ENCODE data around the gene RNF41.
"Not testable (repeated sequence)": the region's sequence is repeated elsewhere in the genome, so short reads cannot be mapped to it uniquely, and the experiment has no call there.

RNF41 gene

DNA sequence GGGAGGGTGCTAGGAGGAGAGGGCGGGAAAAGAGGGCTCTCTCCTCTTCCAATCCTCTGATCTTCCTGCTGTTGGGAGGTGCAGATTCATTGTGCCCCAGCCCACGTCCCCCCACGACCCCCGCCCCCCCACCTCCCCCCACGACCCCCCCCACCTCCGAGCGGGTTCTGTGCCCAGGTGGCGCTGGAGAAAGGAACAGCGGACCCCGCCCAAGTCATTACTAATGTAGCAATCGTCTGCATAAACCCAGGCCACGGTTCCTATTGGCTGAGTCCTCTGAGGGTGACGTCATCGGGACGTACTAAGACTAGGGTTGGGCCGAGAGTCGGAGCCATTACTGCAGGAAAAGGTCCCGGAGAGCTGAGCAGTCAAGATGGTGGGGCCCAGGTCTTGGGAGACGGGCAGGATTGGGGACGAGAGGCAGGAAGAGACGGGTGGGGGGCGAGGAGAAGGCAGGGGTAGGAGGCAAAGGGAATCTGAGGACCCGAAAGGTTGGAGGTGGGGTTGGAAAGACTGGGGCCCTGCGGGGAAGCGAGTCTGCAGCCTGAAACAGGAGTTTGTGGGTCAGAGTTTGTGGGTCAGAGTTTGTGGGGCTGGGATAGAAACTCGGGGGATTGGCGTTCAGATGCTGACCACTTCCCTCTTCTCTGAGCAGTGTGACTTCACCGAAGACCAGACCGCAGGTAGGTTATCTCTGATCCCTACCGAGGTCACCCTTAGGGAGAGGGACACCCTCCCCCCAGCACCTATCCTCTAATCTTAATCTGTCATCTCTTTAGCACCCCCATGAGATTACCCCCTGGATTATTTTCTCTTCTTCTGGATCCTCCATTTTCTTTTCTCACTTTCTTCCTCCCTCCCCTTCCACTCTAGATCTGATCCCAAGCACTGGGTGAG is 63.4 kb downstream of the RNF41 start, which contains the start of gene MYL6:
TSS of gene MYL6 (plus strand) at position 331 of the 897 bp plus-strand sequence. CDS start at position 374, 43 bp downstream.
- DNase-seq = peak; percentile 93 to 99 (median 96)
- intact Hi-C loops (cut with DNase I) = loop anchor here (2.0 kb wide), 1 partner anchor 31 kb away; no protein-coding TSS in a partner anchor

DNA sequence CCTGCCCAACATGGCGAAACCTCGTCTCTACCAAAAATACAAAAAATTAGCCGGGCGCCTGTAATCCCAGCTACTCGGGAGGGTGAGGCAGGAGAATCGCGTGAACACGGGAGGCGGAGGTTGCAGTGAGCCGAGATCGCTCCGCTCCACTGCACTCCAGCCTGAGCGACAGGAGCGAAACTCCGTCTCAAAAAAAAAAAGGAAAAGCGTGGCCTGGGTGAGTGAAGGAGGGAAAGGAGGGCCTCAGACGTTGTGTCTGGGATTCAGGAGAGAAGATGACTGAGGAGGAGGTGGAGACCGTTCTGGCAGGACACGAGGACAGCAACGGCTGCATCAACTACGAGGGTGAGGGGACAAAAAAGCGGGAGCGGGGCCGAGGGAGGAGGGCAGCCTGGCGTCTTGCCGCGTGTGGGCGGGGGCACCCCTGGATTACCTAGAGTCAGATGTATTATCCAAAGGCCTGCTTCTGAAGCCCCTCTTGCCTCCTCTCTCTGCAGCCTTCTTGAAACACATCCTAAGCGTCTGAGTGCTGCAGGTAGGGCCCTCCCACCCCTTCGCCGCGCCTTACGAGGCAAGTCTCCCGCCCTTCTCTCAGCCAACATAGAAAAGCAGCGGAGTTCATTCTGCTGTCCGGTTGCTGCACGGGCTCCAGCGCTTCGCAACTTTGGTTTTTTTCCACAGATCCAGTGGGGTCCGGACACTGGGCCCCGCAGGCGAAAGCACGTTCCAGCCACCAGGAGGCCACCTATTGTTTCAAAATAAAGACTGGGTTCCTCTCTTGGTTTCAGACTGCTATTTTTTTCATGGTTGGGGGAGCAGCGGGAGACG is 64.3 kb downstream of the RNF41 start:
- intact Hi-C loops (cut with DNase I) = loop anchor here (2.0 kb wide), 1 partner anchor 31 kb away; no protein-coding TSS in a partner anchor
- DNase-seq = peak in 8 of 10 donors; percentile 29 to 92 (median 48)

DNA sequence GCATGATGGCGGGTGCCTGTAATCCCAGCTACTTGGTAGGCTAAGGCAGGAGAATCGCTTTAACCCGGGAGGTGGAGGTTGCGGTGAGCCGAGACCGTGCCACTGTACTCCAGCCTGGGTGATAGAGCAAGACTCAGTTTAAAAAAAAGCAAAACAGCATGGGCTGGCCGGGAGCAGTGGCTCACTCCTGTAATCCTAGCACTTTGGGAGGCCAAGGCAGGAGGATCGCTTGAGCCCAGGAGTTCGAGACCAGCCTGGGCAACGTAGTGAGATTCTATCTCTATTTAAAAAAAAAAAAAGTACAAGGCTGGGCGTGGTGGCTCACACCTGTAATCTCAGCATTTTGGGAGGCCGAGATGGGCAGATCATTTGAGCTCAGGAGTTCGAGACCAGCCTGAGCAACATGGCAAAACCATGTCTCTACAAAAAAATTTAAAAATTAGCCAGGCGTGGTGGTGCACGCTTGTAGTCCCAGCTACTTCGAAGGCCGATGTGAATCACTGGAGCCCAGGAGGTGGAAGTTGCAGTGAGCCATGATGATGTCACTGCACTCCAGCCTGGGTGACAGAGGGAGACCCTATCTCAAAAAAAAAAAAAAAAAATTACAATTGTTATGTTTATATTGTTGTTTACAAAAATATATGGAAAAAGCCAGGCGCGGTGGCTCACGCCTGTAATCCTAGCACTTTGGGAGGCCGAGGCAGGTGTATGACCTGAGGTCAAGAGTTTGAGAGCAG is 65.1 kb downstream of the RNF41 start:
- intact Hi-C loops (cut with DNase I) = not testable (repeated sequence)

DNA sequence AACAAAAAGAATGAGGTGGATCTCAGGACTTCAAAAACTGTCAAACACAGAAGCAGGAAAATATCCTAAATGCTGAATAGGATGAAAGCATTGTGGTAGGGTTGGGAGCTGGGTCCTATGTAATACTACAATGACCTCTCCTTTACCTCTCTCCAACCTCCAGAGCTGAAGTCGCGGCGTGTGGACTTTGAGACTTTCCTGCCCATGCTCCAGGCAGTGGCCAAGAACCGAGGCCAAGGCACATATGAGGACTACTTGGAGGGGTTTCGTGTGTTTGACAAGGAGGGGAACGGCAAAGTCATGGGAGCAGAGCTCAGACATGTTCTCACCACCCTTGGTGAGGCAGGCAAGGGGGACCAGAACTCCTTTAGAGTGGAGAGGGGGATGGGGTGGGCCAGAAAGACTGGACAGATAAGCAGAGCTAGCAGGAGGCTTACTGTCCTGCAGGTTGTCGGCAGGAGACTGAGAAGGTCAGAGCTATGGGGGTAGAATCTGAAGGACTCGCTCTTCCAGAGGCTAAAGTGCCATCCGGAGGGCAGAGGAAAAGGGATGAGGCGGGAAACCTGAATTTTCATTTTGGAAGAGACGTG is 66.4 kb downstream of the RNF41 start:
- intact Hi-C loops (cut with DNase I) = no loop called here
- peak in 1 of 10 donors; percentile 20 for DNase-seq

More for the DNA sequence above, 65.1 kb downstream of the RNF41 start:
- DNase-seq = not testable (repeated sequence)

DNA sequence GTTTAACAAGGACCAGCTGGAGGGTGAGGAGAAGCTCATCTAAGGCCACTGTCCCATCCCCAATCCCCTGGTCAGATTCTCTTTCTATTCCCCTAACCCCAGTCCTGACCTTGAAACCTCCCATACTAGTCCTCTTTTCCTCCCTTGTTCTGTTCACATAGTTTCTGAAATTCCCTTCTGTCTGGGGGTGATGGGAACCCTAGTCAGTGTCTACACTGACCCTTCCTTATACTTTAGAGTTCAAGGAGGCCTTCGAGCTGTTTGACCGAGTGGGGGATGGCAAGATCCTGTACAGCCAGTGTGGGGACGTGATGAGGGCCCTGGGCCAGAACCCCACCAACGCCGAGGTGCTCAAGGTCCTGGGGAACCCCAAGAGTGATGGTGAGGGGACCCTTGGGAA is 66.9 kb downstream of the RNF41 start:
- peak in 1 of 10 donors; percentile 24 for DNase-seq
- intact Hi-C loops (cut with DNase I) = loop anchor here (5.0 kb wide), 1 partner anchor 38 kb away; the partner anchor contains the start of genes RPL41 and ZC3H10

DNA sequence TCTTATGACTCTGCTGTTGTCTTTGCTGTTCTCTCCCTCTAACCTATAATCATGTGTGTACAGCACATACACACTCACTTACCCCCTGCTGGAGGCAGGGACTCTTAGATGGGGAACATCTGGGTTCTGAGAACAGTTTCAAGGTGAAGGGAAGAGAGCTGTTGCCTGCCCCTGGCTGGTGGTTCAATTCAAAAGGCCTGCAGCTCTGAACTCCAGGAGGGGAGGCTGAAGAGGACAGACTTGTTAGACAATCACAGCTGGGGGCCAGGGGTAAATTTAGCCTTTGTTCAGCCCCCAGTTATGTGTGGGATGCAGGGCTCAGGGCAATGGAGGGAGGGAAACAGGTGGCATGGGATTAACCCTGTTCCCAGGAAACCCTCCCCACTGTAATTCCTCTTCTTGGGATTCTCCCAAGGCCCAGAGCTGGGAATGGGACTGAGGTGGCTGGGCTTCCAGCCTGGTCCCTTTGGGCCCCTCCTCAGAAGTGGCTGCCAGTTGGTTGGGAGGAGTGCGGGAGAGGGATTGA is 67.4 kb downstream of the RNF41 start:
- intact Hi-C loops (cut with DNase I) = loop anchor here (5.0 kb wide), 1 partner anchor 37 kb away; the partner anchor contains the start of genes RPL41 and ZC3H10
- peak in 1 of 10 donors; percentile 17 for DNase-seq

DNA sequence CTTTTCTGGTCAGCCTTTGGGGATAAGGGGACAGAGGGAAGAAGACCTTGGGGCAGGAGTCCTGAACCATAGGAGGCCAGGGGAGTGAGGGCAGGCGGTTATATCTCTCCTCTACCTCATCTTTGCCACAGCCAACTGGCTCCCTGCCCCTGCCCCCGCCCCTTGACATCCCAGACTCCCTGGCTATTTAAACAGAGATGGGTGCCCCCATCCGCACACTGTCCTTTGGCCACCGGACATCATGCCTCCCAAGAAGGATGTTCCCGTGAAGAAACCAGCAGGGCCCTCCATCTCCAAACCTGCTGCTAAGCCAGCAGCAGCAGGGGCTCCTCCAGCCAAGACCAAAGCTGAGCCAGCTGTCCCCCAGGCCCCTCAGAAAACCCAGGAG is 68.0 kb downstream of the RNF41 start:
- intact Hi-C loops (cut with DNase I) = loop anchor here (5.0 kb wide), 1 partner anchor 36 kb away; the partner anchor contains the start of genes RPL41 and ZC3H10

DNA sequence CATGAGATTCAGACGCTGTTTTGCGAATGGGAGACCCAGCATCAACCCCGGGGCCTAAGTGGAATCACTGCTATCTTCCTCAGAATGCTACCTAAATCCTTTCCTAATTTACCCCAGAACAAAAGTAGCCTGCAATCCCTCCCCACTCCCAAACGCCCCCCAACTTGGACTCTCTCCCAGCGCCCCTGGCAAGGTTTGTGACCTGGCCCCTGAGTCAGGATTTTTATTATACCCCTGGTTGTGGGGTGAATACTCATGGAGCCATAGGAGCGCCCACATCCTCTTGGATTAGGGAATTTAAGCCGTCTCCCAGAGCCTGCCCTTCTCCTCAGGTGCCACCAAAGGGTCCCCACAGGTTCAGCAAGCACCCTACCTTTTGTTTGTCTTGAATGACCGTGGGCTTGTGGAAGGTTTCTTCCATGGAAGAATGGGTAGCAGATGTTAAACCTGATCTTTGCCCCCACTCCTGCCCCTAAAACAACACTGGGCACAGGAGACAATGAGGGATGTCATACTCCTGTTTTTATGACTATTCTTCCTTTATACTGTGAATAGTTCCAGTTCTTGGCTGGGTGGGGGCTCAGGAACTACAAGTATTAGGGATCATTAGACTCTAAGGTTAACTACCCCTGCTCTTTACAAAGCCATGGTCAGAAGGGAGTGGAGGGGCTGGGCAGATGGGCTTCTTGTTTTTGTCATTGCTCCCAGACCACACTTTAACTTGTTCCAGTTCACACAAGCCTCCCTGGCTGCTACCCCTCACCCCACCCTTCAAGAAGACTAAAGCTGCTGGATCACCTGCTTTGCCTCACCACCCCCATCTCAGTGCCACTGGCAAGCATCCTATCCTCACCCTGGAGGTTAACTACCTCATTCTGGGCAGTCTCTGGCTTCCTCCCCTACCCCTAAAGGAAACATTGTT is 68.7 kb downstream of the RNF41 start:
- intact Hi-C loops (cut with DNase I) = loop anchor here (5.0 kb wide), 1 partner anchor 36 kb away; the partner anchor contains the start of genes RPL41 and ZC3H10
- peak in 1 of 10 donors; percentile 60 for DNase-seq

More for the DNA sequence above, 68.0 kb downstream of the RNF41 start:
- DNase-seq = peak in 1 of 10 donors; percentile 59
